Adrenal gland (tissue), 12 donors: ENCODE measurements around the gene FGD3. TPM values are rescaled to one million over a fixed set of nuclear protein-coding genes. Genes with fewer than 3 reads are reported as not detected.

Experiments used
- DNase-seq, 7 donors: peaks; one replicate each; pipeline ENCODE4 v3.0.0-alpha.2; 2019 to 2020
- H3K27ac ChIP-seq, 5 donors: fragments of 200-600 bp; sonication (generic) in 4 of 5; 1 replicate in 3 of 5; 2 replicates in 2 of 5; pipeline versions ENCODE4 v1.5.1 to v1.8.0; 2016 to 2020; ENCODE audit warnings: mild to moderate bottlenecking in 1 of 5
- H3K27me3 ChIP-seq: fragments of 200-600 bp; 2 replicates; pipeline ENCODE4 v1.8.0; 2021
- H3K36me3 ChIP-seq, 2 donors: fragments of 200-600 bp; replicated peaks in 1 of 2; 1 replicate in 1 of 2; 2 replicates in 1 of 2; pipeline versions ENCODE4 v1.5.1 to v1.8.0; 2018 to 2022
- H3K4me1 ChIP-seq, 2 donors: fragments of 200-600 bp; replicated peaks in 1 of 2; 1 replicate in 1 of 2; 2 replicates in 1 of 2; pipeline versions ENCODE4 v1.5.1 to v1.8.0; 2018 to 2021
- H3K4me3 ChIP-seq, 4 donors: fragments of 200-600 bp; sonication (generic) in 3 of 4; one replicate each; pipeline ENCODE4 v1.5.1; 2016 to 2018
- H3K9me3 ChIP-seq, 3 donors: fragments of 200-600 bp; sonication (generic) in 1 of 3; replicated peaks in 1 of 3; 1 replicate in 2 of 3; 2 replicates in 1 of 3; pipeline versions ENCODE4 v1.5.1 to v1.8.0; 2016 to 2021
- CTCF ChIP-seq, 6 experiments: fragments of 450-650 bp in 4 of 6; fragments of 200-600 bp in 2 of 6; sonication (generic) in 1 of 6; IDR thresholded peaks; 1 replicate in 5 of 6; 2 replicates in 1 of 6; pipeline versions ENCODE4 v1.5.1 to v1.8.0; 2016 to 2021; ENCODE audit warnings: antibody characterized with exemption in 6 of 6, mild to moderate bottlenecking in 2 of 6, moderate library complexity in 1 of 6
- POLR2A ChIP-seq, 2 donors: fragments of 450-650 bp; IDR thresholded peaks; one replicate each; pipeline ENCODE4 v1.6.1; 2017; ENCODE audit warnings: antibody characterized with exemption in 2 of 2, mild to moderate bottlenecking in 2 of 2, moderate library complexity in 1 of 2
- WGBS, 4 donors: extraction: QIAGEN DNeasy Blood & Tissue Kit in 2 of 4; methylation state at CpG; one replicate each; pipeline versions ENCODE4 v1.1.5 to v1.1.7; 2013 to 2017; 5-methylcytosine and 5-hydroxymethylcytosine counted together
- intact Hi-C, 2 donors: fragments of 100-400 bp; cut with DNase I; formaldehyde crosslinking; loops; one replicate each; pipeline versions ENCODE4 v1.14.1 to v1.15.0; 2022 to 2023
- polyA plus RNA-seq, 3 donors: library from polyadenylated mRNA; stranded (reverse); fragments of 200-250 nt in 2 of 3; fragments of 350-450 nt in 1 of 3; fragmentation: Illumina TruSeq in 1 of 3; extraction: RNeasy Lipid Tissue Mini Kit (QIAGEN cat#74804) in 1 of 3; gene quantifications; one replicate each; pipeline ENCODE4 v1.2.3, GENCODE V29; 2013 to 2014
- total RNA-seq, 9 donors: library from RNA; depleted of rRNA in 4 of 9; stranded (reverse); fragments of >200 nt in 4 of 9; fragments of 120-200 nt in 1 of 9; fragmentation: NEBNext Ultra II Directional in 1 of 9; extraction: Animal tissue kit (Norgen Biotek cat#: 25700) in 1 of 9; gene quantifications; one replicate each; pipeline versions ENCODE4 v1.1.0 to v1.2.4, GENCODE V29; 2013 to 2023
- donor health status: healthy with polysubstance abuse.
- donor health status: Bipolar disorder and iron deficiency.
- donor health status: DM: yes; HTN: yes; CAD: no.
- donor health status: DM: no; HTN: no; CAD: no.
- donor health status: DM: no; HTN: no; CAD: no.
- donor health status: DM: yes; HTN: yes; CAD: no.

FGD3 gene
- total and polyA plus RNA-seq, 12 donors: 0.89 to 7.6 (median 5.6) TPM

DNA sequence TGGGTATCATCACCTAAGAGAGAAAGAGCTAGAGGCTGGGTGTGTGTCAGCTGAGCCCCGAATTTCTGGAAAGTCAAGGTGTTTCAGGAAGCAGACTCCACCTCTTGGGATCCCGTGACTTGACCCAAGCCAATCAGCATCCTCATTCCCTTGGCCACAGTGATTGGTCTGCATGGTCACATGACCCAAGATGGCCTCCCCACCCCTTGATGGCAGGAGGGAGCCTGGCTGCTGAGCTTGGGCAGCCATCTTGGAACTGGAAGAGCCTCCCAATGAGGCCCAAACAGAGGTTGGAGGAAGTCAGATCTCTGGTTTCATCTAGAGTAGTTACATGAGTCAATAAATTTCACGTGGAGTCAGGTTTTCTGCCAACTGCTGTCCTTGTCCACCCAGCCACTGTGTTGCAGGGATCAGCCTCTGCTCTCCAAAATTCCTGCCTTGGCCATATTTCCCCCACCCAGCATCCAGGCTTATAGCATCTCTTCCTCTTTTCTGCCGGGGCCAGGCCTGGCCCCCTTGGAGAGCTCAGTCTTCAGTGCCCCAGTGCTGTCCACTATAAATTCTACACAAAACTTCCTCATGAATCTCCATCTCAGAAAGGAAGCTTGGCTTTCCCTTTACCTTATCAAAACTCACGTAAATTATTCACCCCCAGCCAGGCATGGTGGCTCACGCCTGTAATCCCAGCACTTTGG lies 93.9 kb downstream of the FGD3 start:
- TF ChIP-seq POLR2A (IDR thresholded peaks at IDR 0.05) (no peak), CTCF (IDR thresholded peaks at IDR 0.05) (no peak)
- DNase-seq: no peak
- H3K27me3 ChIP-seq: no peaks in the 10 kb centered on the region
- H3K9me3 ChIP-seq: no peaks in the 10 kb centered on the region
- no peak overlapping the region for H3K27ac ChIP-seq
- no peaks in the 10 kb centered on the region for H3K4me1 ChIP-seq
- H3K36me3 ChIP-seq: no peaks in the 10 kb centered on the region
- WGBS, 4 donors: 80 to 86% (median 81%) methylated on average over 6 of the region's 6 CpGs
- no peak overlapping the region for H3K4me3 ChIP-seq
- intact Hi-C loops: no loop called here

DNA sequence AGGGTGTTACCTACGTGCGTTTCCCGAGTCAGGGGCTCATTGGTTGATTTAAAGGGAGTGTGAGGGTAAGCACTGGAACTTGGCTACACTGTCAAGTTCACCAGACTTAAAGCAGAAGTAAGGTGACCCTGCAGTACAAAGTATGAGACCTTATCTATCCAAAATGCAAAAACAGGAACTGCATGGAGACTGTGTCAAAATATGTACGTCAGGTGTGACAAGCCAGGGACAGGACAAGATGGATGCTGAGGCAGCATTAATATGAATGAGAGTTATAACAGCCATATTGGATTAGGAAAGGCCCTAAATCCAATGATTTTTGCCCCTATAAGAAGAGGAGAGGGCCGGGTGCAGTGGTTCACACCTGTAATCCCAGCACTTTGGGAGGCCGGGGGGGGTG lies 95.8 kb downstream of the FGD3 start:
- intact Hi-C loops: no loop called here
- H3K4me3 ChIP-seq: no peak overlapping the region
- TF ChIP-seq POLR2A (IDR thresholded peaks at IDR 0.05): no peak
- TF ChIP-seq CTCF (IDR thresholded peaks at IDR 0.05): no peak
- H3K27ac ChIP-seq: no peak overlapping the region
- H3K9me3 ChIP-seq: no peaks in the 10 kb centered on the region
- no peak for DNase-seq
- 78 to 89% (median 85%) methylated on average over 6 of the region's 6 CpGs for WGBS, 4 donors
- no peaks in the 10 kb centered on the region for H3K27me3 ChIP-seq
- H3K4me1 ChIP-seq: no peaks in the 10 kb centered on the region
- H3K36me3 ChIP-seq: no peaks in the 10 kb centered on the region

DNA sequence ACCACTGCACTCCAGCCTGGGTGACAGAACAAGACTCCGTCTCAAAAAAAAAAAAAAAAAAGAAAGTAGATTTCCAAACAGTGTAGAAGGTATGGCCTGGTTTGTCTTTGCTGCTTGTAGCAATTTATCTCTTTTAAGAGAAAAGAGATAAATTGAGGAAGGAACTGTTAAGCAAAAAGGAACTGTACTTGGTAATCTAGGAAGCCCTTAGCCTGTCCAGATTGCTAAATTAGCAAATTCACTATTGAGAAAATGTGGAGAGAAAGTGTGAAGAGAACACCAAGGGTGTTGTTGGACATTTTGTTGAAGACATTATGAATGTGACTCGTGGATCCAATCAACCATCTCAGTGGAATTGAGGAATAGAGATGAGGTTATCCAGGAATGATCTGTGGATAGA lies 98.2 kb downstream of the FGD3 start:
- H3K4me1 ChIP-seq: no peaks in the 10 kb centered on the region
- no peaks in the 10 kb centered on the region for H3K9me3 ChIP-seq
- H3K4me3 ChIP-seq: no peak overlapping the region
- no peak overlapping the region for H3K27ac ChIP-seq
- no peaks in the 10 kb centered on the region for H3K36me3 ChIP-seq
- H3K27me3 ChIP-seq: no peaks in the 10 kb centered on the region
- no peak for TF ChIP-seq POLR2A (IDR thresholded peaks at IDR 0.05)
- TF ChIP-seq CTCF (IDR thresholded peaks at IDR 0.05): no peak
- WGBS, 4 donors: 71 to 88% (median 77%) methylated on average over 2 of the region's 2 CpGs
- intact Hi-C loops: no loop called here
- DNase-seq: no peak

GRCh38 chr9:93048566-93049448 lies 101.5 kb downstream of the FGD3 start:
- Histone ChIP-seq H3K27ac (no peak overlapping the region), H3K4me3 (no peak overlapping the region), H3K27me3 (no peaks in the 10 kb centered on the region), H3K9me3 (no peaks in the 10 kb centered on the region), H3K4me1 (peaks cover 0 to 8% of the 10 kb centered on the region in 2 donors), H3K36me3 (no peaks in the 10 kb centered on the region)
- no peak for DNase-seq
- intact Hi-C loops: no loop called here
- TF ChIP-seq POLR2A (IDR thresholded peaks at IDR 0.05) (no peak), CTCF (IDR thresholded peaks at IDR 0.05) (no peak)
- WGBS, 4 donors: 89 to 95% (median 94%) methylated on average over 8 of the region's 8 CpGs
